Activated CD8-positive, alpha-beta memory T cell treated with anti-CD3 and anti-CD28 coated beads for 4 hours (primary cell): ENCODE results near the gene KCNJ18.
"Not testable (repeated sequence)": the region's sequence is repeated elsewhere in the genome, so short reads cannot be mapped to it uniquely, and the experiment has no call there.

Experiments used
- DNase-seq, 2 donors: peaks; one replicate each; pipeline ENCODE4 v3.0.0-alpha.2; 2020; ENCODE audit warnings: low read depth in 2 of 2

The KCNJ18 gene

DNA sequence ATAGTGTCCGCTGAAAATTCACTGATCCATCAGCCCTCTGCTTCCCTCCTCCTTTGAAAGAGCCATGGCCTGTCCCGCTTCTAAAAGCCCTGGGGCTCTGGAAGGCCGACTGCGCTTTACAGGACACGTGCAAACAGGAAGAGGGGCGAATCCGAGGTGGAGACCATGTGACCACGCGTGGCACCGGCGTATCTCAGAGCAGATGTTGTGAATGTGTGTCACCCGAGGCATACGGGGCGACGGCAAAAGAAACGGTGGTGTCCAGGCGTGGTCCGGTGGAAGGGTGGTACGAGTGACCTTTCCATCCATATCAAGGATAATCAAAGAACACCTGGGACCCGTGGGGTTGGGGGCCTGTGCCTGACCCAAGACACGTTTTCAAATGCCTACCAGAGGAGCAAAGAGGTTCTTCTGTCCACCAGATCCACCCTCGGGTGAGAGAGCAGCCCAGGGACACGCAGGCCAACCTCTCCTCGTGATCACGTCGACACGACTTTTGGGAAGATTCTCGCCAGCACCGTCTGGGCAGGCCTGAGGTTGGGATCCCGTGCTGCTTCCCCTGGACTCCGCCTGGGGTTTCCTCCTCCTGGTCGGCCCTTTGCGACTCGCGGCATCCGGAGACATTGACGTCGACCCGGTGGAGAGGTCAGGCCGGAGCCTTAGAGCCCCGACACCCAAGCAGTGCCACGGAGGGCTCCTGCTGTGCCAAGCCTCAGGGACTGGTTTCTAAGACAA lies 7.1 kb upstream of the KCNJ18 start:
- not testable (repeated sequence) for DNase-seq

DNA sequence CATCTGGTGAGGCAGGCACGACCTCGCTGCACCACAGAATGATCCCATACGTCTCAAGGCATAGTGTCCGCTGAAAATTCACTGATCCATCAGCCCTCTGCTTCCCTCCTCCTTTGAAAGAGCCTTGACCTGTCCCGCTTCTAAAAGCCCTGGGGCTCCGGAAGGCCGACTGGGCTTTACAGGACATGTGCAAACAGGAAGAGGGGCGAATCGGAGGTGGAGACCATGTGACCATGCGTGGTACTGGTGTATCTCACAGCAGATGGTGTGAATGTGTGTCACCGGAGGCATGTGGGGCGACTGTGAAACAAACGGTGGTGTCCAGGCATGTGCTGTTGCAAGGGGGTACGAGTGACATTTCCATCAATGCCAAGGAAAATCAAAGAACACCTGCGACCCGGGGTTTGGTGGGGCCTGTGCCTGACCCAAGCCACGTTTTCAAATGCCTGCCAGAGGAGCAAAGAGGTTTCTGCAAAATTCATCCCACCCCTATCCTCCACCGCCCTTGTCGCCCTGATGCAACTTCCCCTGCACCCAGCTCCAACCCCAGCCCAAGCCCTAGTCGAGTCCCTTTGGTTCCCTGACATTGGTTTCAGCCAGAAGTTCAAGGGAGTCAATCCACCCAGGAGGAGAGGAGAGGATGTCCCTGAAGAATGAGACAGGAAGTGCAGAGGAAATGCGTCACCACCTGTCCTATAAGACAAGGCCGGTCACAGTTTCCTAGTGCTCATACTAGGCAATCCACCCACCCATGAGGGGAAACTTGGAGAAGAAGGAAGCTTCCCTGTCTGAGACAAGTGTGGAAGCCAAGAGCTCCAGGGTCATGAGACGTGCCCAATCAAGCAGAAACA lies 5.9 kb upstream of the KCNJ18 start:
- DNase-seq = no peak

GRCh38 chr17:21687136-21687953 lies 5.0 kb upstream of the KCNJ18 start:
- no peak for DNase-seq

DNA sequence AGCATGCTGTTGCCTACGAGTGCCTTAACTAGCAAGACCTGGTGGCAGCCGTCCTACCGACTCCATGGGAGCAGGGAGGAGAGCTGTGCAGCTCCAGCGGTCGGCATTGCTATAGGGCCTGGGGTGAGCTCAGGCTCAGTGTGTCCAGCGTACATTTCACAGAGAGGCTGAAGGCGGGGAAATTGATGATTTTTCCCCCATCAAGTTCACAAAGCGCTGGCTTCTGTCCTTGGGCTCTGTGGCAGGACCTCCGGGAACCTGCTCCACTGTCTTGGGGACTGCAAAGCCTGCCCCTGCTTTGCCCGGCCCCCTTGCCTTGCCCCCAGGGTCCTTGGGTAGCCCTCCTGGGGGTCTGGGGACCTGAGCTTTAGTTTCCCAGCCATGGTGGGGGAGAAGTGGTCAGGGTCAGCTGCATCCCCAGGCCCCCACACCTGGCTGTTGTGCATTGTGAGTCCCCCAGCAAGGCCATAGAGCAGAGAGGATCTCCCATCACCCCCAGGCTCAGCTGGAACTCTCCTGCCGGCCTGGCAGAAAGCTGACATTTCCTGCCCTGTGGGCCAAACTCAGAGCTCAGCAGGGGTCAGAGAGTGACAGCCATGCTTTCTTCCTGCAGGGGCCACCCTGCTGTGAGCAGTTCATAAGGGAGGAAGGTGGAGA lies 3.9 kb upstream of the KCNJ18 start:
- no peak for DNase-seq

GRCh38 chr17:21689604-21690003 lies 2.7 kb upstream of the KCNJ18 start:
- no peak for DNase-seq

DNA sequence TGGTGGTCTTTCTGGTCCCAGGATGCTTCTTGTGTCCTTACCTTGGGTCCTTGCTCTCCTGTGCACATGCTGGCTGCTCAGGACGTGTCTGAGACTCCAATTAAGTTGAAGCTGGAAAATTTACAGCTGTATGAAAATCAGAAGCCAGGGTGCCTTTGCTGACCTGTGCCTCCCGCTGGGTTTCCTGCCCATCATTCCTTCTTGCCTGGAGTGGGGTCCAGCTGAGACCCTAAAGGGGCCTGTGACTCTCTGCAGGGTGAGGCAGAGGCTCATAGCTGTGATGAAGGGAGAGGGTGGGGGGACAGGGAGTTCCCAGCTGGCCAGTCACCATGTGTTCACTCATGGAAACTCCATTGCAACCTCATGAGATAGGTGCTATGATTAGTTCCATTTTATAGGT lies 1.5 kb upstream of the KCNJ18 start:
- not testable (repeated sequence) for DNase-seq

DNA sequence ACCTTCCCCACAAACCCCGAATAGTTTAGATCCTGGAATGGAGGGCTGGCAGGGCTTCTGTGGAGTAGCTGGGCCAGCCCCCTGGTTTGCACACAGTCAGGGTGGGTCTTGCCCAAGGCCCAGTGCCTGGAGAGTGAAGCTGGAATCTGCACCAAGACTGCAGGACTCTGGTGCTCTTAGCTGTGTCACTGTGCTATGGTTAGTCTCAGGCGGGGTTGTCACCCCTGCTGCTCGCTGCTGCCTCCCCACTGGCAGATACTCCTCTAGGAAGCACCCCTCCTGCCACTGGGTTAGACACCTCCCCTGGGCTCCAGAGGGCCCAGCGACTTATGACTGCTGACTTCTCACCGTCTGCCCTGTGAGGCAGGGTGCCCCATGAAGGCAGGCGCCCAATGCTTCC lies 842 bp upstream of the KCNJ18 start:
- DNase-seq = not testable (repeated sequence)

DNA sequence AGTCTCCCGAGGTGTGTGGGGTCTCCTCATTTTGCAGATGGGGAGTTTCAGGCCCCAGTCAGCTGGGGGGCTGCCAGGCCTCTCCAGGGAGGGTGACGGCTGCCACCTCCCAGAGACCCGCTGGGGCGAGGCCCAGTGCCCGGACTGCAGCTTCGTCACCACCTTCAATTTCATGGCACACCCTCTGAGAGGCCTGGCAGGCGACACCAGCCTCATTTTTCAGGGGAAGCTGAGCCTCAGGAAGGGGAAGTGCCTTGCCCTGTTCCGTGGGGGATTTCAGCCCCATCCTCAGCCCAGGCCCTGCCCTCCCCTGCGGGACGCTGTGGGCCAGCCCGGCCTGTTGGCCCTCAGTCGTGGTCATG lies 362 bp downstream of the KCNJ18 start:
- not testable (repeated sequence) for DNase-seq

DNA sequence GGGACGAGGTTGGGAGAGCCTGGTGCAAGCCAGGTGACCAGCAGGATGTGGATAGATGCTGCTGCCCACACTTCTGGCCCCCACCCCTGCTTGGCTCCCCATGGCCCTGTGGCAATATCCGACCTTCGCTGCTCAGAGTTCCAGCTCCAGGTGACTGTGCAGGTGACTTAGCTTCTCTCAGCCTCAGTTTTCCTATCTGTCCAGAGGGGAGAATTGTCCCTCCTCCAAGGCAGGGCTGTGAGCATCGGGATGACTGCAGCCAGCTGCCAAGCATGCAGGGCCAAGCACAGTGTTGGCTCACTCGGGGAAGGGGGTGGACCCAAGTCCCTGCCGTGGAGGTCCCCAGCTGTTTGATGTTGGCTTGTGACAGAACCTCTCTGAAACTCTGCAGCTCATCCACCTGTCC lies 1.1 kb downstream of the KCNJ18 start:
- not testable (repeated sequence) for DNase-seq

- DNase-seq = not testable (repeated sequence)
Measured at GRCh38 chr17:21693937-21694336, 1.6 kb downstream of the KCNJ18 start.

- DNase-seq = not testable (repeated sequence)
Measured at GRCh38 chr17:21696227-21696626, 3.9 kb downstream of the KCNJ18 start.

DNA sequence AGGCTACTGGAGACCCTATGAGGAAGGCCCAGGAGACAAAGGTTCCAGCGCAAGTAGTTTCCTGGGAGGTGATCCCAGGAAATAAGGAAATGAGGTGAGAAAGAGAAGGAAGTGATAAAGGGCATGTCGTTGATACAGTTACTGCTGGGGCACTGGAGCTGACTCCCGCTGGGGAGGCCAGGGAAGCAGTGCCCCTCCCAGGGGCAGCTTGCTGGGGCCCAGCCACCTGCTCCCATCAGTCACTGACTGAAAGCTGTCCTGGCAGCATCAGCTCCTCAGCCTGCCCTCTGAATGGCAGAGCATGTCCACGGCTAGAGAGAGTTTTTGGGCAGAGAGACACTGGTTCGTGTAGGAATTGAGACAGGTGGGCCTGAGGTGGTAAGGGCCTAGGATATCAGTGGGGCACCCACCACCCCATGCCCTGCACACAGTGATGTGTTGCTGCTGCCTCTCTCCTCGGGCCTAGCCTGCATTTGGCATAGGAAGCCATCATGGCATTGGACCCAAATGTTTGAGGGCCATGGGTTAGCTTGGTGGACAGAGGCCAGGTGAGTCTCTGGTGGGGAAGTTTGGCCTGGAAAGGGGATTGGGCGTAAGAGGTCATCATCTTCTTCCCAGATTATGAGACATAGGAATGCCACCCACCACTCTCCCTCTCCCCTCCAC lies 4.7 kb downstream of the KCNJ18 start:
- not testable (repeated sequence) for DNase-seq

GRCh38 chr17:21697508-21697860 lies 5.2 kb downstream of the KCNJ18 start:
- DNase-seq = not testable (repeated sequence)

DNA sequence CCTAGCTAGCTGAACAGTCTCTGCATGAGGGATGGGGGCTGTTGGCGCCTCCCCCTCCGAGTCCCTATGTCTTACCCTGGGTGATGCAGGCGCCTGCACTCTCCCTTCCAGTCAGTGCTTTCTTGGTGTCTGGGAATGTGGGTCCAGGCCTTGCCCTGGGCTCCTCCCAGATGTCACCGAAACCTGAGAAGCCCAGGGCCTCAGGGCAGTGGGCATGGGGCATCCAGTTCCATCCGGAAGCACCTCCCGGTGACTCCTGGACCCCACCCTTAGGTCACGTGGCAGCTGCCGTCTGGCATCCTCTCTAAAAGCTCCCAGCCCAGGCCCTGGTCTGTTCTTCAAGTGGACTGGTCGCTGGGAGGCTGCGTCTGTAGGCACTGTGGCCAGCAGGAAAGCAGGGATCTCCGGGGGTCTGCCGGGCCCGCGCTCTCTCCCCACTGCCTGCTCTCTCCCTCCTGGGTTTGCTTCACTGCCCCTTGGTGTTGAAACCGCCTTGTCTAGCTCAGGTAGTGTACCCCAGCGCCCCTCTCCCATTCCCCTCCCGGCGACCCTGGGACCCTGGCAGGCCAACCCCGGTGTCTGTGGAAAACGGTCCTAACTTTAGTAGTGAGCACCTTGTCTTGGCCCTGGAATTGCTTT lies 6.2 kb downstream of the KCNJ18 start:
- DNase-seq = not testable (repeated sequence)

DNA sequence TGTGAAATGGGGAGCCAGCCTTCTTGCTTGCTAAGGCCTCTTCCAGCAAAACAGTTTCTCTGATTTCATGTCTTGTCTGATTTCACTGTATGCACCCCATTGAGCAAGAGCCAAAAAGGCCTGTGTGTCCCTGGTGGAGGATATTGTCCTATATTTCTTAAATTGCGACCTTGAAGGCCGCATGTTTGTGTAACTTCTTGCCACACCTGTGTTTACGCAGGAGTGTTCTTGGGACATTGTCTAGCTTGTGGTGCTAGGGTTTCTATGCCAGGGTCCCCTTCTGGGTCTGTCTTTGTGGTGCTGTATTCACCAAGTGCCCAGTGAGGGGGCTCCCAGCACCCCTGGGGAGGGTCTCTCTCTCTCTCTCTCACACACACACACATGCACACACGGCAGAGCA lies 6.8 kb downstream of the KCNJ18 start:
- not testable (repeated sequence) for DNase-seq

DNA sequence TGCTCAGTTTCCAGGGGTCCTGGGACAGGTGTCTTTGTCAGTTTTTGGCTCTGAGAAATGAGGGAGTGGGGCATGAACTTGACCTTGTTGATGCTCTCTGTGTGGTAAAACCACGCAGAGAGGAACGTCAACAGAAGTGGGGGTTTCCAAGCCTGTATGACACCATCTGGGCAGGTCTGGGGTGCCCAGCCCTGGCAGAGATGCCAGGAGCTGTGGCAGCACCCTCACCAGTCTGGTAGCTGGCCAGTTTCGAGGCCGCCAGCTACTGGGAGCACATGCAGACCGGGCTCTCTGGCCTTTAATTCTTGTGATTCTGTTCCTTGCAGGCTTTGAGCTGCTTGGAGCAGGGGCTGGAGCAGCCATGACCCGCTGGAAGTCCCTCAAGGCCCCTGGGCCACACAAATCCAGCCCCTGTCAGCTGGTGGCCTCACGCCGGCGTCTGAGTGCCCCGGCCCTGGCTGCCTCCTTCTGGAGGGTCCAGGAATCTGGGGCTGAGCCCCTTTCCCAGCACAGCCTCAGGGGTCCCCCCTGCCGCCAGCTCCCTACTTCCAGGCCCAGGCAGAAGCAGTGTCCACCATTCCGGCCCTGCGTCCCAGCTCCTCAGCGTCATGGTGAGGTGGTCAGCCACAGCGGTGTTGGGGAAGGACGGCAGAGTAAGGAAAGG lies 7.4 kb downstream of the KCNJ18 start:
- not testable (repeated sequence) for DNase-seq

DNA sequence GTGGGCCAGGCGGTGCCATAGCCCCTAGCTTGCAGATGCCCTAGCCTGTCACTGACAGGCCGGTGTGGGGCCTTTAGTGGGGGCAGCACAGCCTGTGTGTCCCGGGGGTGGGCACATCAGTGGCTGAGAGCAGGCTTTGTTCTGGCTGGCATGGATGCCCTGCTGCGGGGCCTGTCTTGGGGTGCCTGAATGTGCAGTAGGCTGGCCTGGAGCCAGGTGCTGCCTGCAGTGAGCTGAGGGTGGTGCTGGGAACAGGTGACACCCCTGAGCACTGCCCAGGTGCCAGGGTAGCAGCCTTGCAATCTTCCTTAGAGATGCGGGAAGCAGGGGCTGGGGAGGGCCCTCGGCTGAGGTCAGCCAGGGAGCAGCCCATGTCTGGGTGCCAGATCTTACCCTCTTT lies 8.8 kb downstream of the KCNJ18 start:
- DNase-seq = not testable (repeated sequence)

GRCh38 chr17:21702029-21702428 lies 9.7 kb downstream of the KCNJ18 start:
- DNase-seq = not testable (repeated sequence)

DNA sequence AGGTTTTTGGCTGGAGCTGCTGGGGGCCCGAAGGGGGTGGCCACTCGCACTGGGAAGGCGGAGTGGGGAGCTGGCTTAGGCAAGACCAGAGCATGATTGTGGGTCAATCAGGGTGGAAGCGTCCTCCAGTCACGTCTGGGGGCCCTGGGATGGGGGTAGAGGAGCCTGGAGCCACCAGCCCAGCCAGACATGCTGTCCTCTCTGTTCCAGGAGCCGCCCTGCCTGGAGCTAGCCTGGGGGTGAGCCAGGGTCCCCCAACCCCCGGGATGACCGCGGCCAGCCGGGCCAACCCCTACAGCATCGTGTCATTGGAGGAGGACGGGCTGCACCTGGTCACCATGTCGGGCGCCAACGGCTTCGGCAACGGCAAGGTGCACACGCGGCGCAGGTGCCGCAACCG lies 10.2 kb downstream of the KCNJ18 start:
- DNase-seq = not testable (repeated sequence)
